Stomach (tissue), 9 donors: Measurements from ENCODE around the gene NUDCD2. TPM values are rescaled to one million over a fixed set of nuclear protein-coding genes. Genes with fewer than 3 reads are reported as not detected.

Source experiments
- DNase-seq, 2 donors: peaks; one replicate each; pipeline versions ENCODE4 v3.0.0 to v3.0.0-alpha.2; 2013 to 2019
- H3K27ac ChIP-seq, 5 donors: fragments of 200-600 bp in 4 of 5; sonication (generic) in 4 of 5; one replicate each; pipeline ENCODE4 v1.5.1; 2013 to 2019; ENCODE audit warnings: mild to moderate bottlenecking in 1 of 5, moderate library complexity in 1 of 5
- H3K27me3 ChIP-seq, 3 donors: fragments of 200-600 bp; sonication (generic); one replicate each; pipeline ENCODE4 v1.5.1; 2017 to 2019; ENCODE audit warnings: mixed run types in 1 of 3
- H3K36me3 ChIP-seq, 4 donors: fragments of 200-600 bp; sonication (generic); 1 replicate in 3 of 4; 2 replicates in 1 of 4; pipeline ENCODE4 v1.5.1; 2016 to 2019
- H3K4me1 ChIP-seq, 4 donors: fragments of 200-600 bp; sonication (generic); one replicate each; pipeline ENCODE4 v1.5.1; 2016 to 2019
- H3K4me3 ChIP-seq, 4 donors: fragments of 200-600 bp; sonication (generic) in 3 of 4; one replicate each; pipeline ENCODE4 v1.5.1; 2016 to 2019; ENCODE audit warnings: mild to moderate bottlenecking in 1 of 4
- H3K9me3 ChIP-seq, 4 donors: fragments of 200-600 bp; sonication (generic); one replicate each; pipeline ENCODE4 v1.5.1; 2016 to 2019
- CTCF ChIP-seq, 7 experiments: fragments of 450-650 bp in 4 of 7; fragments of 200-600 bp in 3 of 7; sonication (generic) in 3 of 7; IDR thresholded peaks; one replicate each; pipeline ENCODE4 v1.5.1; 2016 to 2019; ENCODE audit warnings: antibody characterized with exemption in 7 of 7, control low read depth in 2 of 7, mild to moderate bottlenecking in 1 of 7
- EP300 ChIP-seq: sonication (generic); formaldehyde crosslinking; IDR thresholded peaks from one replicate; pipeline ENCODE4 v1.6.1; 2017; ENCODE audit warnings: antibody characterized with exemption
- POLR2A ChIP-seq, 4 donors: fragments of 450-650 bp; IDR thresholded peaks; one replicate each; pipeline ENCODE4 v1.6.1; 2016; ENCODE audit warnings: antibody characterized with exemption in 4 of 4, control low read depth in 2 of 4, mild to moderate bottlenecking in 1 of 4, moderate library complexity in 1 of 4
- POLR2AphosphoS5 ChIP-seq, 3 donors: sonication (generic); formaldehyde crosslinking; IDR thresholded peaks; one replicate each; pipeline ENCODE4 v1.6.1; 2016; ENCODE audit warnings: antibody characterized with exemption in 3 of 3
- WGBS, 5 donors: extraction: QIAGEN DNeasy Blood & Tissue Kit in 3 of 5; methylation state at CpG; one replicate each; pipeline versions ENCODE4 v1.1.5 to v1.1.7; 2013 to 2018; 5-methylcytosine and 5-hydroxymethylcytosine counted together
- intact Hi-C: fragments of 100-400 bp; cut with DNase I; formaldehyde crosslinking; loops from one replicate; pipeline ENCODE4 v1.15.1; 2023; ENCODE audit warnings: low total_unique reads
- polyA plus RNA-seq, 3 donors: library from polyadenylated mRNA; stranded (reverse); fragments of 200-250 nt; gene quantifications; one replicate each; pipeline ENCODE4 v1.2.3, GENCODE V29; 2013
- total RNA-seq, 5 donors: library from RNA; depleted of rRNA; stranded (reverse); fragments of >200 nt; gene quantifications; one replicate each; pipeline versions ENCODE4 v1.1.0 to v1.2.3, GENCODE V29; 2014 to 2016
- donor health status: healthy with polysubstance abuse.
- donor health status: Bipolar disorder and iron deficiency.
- donor health status: healthy.

Gene NUDCD2
- total and polyA plus RNA-seq, 8 donors: 1.2 to 15.1 (median 5.9) TPM; not detected in 1

GRCh38 chr5:163478982-163479271, 19.0 kb upstream of the NUDCD2 start:
- TF ChIP-seq CTCF (IDR thresholded peaks at IDR 0.05) (no peak), EP300 (no peak), POLR2AphosphoS5 (IDR thresholded peaks at IDR 0.05) (no peak), POLR2A (IDR thresholded peaks at IDR 0.05) (no peak)
- 94 to 96% (median 96%) methylated on average over 1 of the region's 1 CpG for WGBS, 5 donors
- H3K4me1 ChIP-seq: no peaks in the 10 kb centered on the region
- H3K9me3 ChIP-seq: no peaks in the 10 kb centered on the region
- no peaks in the 10 kb centered on the region for H3K36me3 ChIP-seq
- no peak for DNase-seq
- H3K27me3 ChIP-seq: no peaks in the 10 kb centered on the region
- H3K27ac ChIP-seq: no peak overlapping the region
- H3K4me3 ChIP-seq: no peak overlapping the region
- intact Hi-C loops: no loop called here

GRCh38 chr5:163478126-163478981, 18.5 kb upstream of the NUDCD2 start:
- DNase-seq: no peak
- Histone ChIP-seq H3K27ac (no peak overlapping the region), H3K4me3 (no peak overlapping the region), H3K27me3 (no peaks in the 10 kb centered on the region), H3K9me3 (no peaks in the 10 kb centered on the region), H3K4me1 (no peaks in the 10 kb centered on the region), H3K36me3 (no peaks in the 10 kb centered on the region)
- intact Hi-C loops: no loop called here
- TF ChIP-seq POLR2AphosphoS5 (IDR thresholded peaks at IDR 0.05) (no peak), CTCF (IDR thresholded peaks at IDR 0.05) (no peak), EP300 (no peak), POLR2A (IDR thresholded peaks at IDR 0.05) (no peak)
- 79 to 87% (median 85%) methylated on average over 2 of the region's 2 CpGs for WGBS, 5 donors

- H3K27ac ChIP-seq: no peak overlapping the region
- H3K4me3 ChIP-seq: no peak overlapping the region
- DNase-seq: no peak
- WGBS, 5 donors: 85 to 88% (median 87%) methylated on average over 2 of the region's 2 CpGs
- H3K36me3 ChIP-seq: peaks cover 0 to 4% (median 0%) of the 10 kb centered on the region in 4 donors
- intact Hi-C loops: no loop called here
- no peaks in the 10 kb centered on the region for H3K27me3 ChIP-seq
- no peaks in the 10 kb centered on the region for H3K4me1 ChIP-seq
- no peaks in the 10 kb centered on the region for H3K9me3 ChIP-seq
- TF ChIP-seq EP300 (no peak), POLR2A (IDR thresholded peaks at IDR 0.05) (no peak), CTCF (IDR thresholded peaks at IDR 0.05) (no peak), POLR2AphosphoS5 (IDR thresholded peaks at IDR 0.05) (no peak)
These were observed 15.5 kb upstream of the NUDCD2 start for GRCh38 chr5:163475411-163475810.

- Histone ChIP-seq H3K27me3 (no peaks in the 10 kb centered on the region), H3K4me1 (no peaks in the 10 kb centered on the region), H3K9me3 (no peaks in the 10 kb centered on the region), H3K27ac (no peak overlapping the region), H3K36me3 (peaks cover 0 to 14% (median 0%) of the 10 kb centered on the region in 4 donors), H3K4me3 (no peak overlapping the region)
- intact Hi-C loops: no loop called here
- WGBS, 5 donors: 94 to 95% (median 94%) methylated on average over 3 of the region's 3 CpGs
- TF ChIP-seq EP300 (no peak), POLR2A (IDR thresholded peaks at IDR 0.05) (no peak), POLR2AphosphoS5 (IDR thresholded peaks at IDR 0.05) (no peak), CTCF (IDR thresholded peaks at IDR 0.05) (peak in 3 of 7 experiments; percentile 4 to 45 (median 41))
- DNase-seq: peak in 1 of 2 donors; percentile 37
These were observed 13.8 kb upstream of the NUDCD2 start for GRCh38 chr5:163473635-163474243.
